GM11168 (cell line): Measurements from ENCODE around the gene ARHGAP12.

Experiments used
- in situ Hi-C: fragments of 300-500 bp; cut with MboI; formaldehyde crosslinking; loops from one replicate; pipeline ENCODE4 v1.12.0; 2022; ENCODE audit warnings: low sequenced_read_pairs; ENCODE audit not compliant: unreplicated experiment

Gene ARHGAP12

GRCh38 chr10:31756101-31756728 lies 172.4 kb downstream of the ARHGAP12 start:
- in situ Hi-C loops, result loop anchor here (25.0 kb wide), 1 partner anchor 1019 kb away; no protein-coding TSS in a partner anchor
